GM18505 (cell line): ENCODE results near the gene MAPKAP1.

Experiments used
- ATAC-seq: cut with Tn5 transposase; IDR thresholded peaks from one replicate; pipeline ENCODE4 v1.9.1; 2021; ENCODE audit not compliant: unreplicated experiment
- POLR2A ChIP-seq: IDR thresholded peaks from 4 replicates; pipeline ENCODE4 v1.6.1; 2011; ENCODE audit warnings: borderline replicate concordance; ENCODE audit not compliant: insufficient read depth, insufficient read length; ENCODE audit errors: extremely low read depth

The MAPKAP1 gene

GRCh38 chr9:125706651-125707471, at the start of gene MAPKAP1:
TSS of gene MAPKAP1 (minus strand) at chr9:125707208. CDS start at chr9:125672574, 34,634 bp downstream.
- peak; percentile 91 for TF ChIP-seq POLR2A

DNA sequence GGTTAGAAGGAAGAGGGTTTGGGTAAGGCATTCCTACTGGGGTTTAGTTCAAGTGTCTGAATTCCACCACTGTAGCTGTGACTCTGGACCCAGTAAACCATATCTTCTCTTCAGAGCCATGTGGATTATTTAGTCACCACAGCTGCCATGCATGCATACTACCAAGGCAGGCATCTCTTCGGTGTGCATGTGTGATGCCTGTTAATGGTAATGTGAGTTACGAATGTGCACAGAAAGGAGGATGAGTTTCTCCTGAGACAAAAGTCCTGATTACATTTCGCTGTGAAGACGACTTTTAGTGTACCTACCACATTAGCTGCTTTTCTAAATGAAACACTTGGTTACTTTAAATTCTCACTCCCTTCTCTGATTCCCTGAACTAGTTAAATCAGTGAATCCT, 49.5 kb upstream of the MAPKAP1 start:
- no peak for TF ChIP-seq POLR2A

More at GRCh38 chr9:125706651-125707471, at the start of gene MAPKAP1:
- ATAC-seq = peak; percentile 98

GRCh38 chr9:125755340-125755739, 48.3 kb upstream of the MAPKAP1 start:
- no peak for ATAC-seq
- no peak for TF ChIP-seq POLR2A

More for the DNA sequence above, 49.5 kb upstream of the MAPKAP1 start:
- ATAC-seq = no peak

DNA sequence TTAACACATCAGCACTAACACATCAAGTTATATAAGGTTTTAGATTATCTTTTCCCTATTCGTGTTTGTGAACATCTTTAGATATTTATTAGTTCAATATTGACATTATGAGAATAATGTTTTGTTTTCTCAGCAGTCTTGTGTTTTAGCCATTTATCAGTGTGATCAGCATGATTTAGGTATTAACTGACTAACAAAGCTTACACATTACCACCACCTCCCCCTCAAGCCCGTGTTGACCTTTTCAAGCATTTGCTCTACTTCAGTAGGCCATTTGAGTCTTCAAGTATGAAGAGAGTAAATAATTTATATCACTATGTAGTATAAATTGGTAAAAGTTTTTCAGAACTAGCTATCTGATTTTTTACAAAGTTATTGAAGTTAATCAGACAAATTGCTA, 47.1 kb upstream of the MAPKAP1 start:
- no peak for ATAC-seq
- no peak for TF ChIP-seq POLR2A

- no peak for TF ChIP-seq POLR2A
- ATAC-seq = no peak
Observed at GRCh38 chr9:125752070-125752628, 45.1 kb upstream of the MAPKAP1 start.

- TF ChIP-seq POLR2A = no peak
- ATAC-seq = no peak
Observed at GRCh38 chr9:125750627-125751011, 43.6 kb upstream of the MAPKAP1 start.

DNA sequence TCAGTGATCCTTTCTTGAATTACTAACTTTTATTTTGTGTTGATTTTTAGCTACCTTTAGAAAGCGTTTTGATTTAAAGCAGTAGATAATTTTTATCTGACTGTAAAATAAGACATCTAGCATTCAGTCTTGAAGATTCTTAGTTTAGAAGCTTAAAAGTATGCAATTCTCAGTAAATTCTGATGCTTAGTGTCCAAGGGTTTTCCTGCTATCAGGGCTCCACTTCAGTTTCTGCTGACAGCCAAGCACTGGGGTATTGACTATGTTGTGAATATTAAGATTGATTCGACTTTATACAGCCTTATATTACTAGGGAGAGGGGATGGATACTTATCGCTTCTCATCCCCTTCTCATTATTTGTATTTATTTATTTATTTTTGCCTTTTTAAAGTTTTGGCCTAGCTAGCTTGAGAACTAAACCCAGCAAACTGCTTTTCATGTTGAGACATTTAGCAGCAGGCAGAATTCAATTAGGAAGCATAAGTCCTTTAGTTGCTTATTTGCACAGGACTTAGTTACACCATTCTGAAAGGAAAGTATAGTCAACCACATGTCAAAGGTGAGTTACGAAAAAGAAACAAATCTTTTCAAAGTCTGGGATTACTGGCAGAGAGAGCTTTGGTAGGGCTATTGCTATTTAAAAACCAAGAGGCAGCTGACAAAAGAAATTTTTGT, 43.1 kb upstream of the MAPKAP1 start:
- no peak for TF ChIP-seq POLR2A
- ATAC-seq = no peak

DNA sequence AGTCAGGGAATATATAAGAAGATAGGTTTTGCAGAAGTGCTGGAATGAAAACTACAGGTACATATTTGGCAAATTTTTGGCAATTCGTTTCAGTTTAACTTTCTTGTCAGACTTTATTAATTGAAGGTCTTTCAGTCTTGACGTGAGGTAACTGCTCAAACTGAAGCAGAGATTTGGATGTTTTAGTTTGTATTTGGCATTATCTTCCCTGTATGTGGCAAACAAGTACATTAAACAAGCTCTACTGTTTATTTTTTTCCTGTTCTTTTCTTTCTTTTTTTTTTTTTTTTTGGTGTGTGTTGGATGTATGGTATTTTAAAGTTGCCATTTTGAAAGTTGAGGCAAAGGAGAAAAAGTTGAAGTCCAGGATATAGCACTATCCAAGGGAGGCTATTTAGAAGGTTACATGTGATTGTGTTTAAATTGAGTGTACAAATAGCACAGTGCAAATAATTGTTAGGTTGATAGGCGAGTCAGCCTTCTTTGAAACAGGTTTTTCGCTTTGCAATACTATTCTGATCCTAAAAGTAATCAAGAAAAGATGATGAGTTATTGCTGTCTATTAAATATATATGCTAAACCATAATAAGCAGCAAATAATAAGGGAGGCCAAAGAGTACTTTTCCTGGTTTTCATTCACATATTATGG, 42.4 kb upstream of the MAPKAP1 start:
- no peak for ATAC-seq
- TF ChIP-seq POLR2A = no peak

GRCh38 chr9:125748446-125749099, 41.6 kb upstream of the MAPKAP1 start:
- no peak for TF ChIP-seq POLR2A
- ATAC-seq = no peak

- peak; percentile 11 for TF ChIP-seq POLR2A
- ATAC-seq = peak; percentile 3
Observed at GRCh38 chr9:125747765-125748445, 40.9 kb upstream of the MAPKAP1 start.

DNA sequence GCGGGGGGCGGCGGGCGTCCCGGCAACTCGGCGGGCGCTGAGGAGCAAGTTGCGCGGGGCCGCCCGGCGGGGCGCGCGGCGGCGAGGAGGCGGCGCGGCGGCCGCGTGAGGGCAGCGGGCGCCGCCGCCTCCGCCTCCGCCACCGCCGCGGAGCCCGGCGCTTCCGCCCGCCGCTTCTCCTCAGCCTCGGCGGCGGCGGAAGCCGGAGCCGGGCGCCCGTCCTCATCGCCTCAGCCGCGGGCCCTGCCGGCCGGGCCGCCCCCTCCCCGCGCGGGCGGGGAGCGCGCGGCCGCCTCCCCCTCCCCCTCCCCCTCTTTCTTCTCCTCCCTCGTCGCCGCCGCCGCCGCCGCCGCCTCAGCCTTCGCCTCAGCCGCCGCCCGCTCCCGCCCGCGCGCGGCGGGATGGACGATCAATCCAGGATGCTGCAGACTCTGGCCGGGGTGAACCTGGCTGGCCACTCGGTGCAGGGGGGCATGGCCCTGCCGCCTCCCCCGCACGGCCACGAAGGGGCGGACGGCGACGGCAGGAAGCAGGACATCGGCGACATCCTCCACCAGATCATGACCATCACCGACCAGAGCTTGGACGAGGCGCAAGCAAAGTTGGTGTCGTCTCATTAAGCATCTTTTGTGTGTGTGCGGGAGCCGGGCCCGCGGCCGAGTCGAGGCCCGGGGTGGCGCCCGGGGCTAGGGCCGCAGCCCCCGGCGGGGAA, 40.2 kb upstream of the MAPKAP1 start, which contains the start of gene PBX3:
Gene PBX3 (plus strand): TSS at position 321 of the 712 bp plus-strand sequence.
- peak; percentile 23 for ATAC-seq
- peak; percentile 32 for TF ChIP-seq POLR2A

GRCh38 chr9:125746774-125747052, 39.7 kb upstream of the MAPKAP1 start:
- TF ChIP-seq POLR2A = no peak
- no peak for ATAC-seq
